ENCODE data around the gene PALS2. TPM values are rescaled to one million over a fixed set of nuclear protein-coding genes. Genes with fewer than 3 reads are reported as not detected.

The PALS2 gene
- total RNA-seq, 1 experiment from 2014 or later, result 44.6 TPM

GRCh38 chr7:24572393-24572996 lies 757 bp upstream of the PALS2 start:
- no peak for TF ChIP-seq POLR2A (IDR thresholded peaks at IDR 0.05; ENCODE audit: borderline replicate concordance, extremely low read depth, insufficient read depth, insufficient read length)
- no peak for TF ChIP-seq ZBTB33 (IDR thresholded peaks at IDR 0.05; ENCODE audit: extremely low read depth, insufficient replicate concordance, low read length)
- TF ChIP-seq FOSL1 (IDR thresholded peaks at IDR 0.05; ENCODE audit: low read depth), result no peak
- no peak for TF ChIP-seq EZH2 (IDR thresholded peaks at IDR 0.05)
- TF ChIP-seq SIN3A (IDR thresholded peaks at IDR 0.05; ENCODE audit: low read depth), result no peak
- no peak for TF ChIP-seq CEBPB (IDR thresholded peaks at IDR 0.05; ENCODE audit: low read depth)
- no peak for TF ChIP-seq POLR2AphosphoS5 (IDR thresholded peaks at IDR 0.05; ENCODE audit: low read depth, low read length)
- no peak for TF ChIP-seq EGR1 (IDR thresholded peaks at IDR 0.05; ENCODE audit: low read depth)
- no peak for TF ChIP-seq EZH2phosphoT487 (IDR thresholded peaks at IDR 0.05; ENCODE audit: borderline replicate concordance)
- TF ChIP-seq REST (IDR thresholded peaks at IDR 0.05; ENCODE audit: low read depth), result no peak
- TF ChIP-seq SRF (IDR thresholded peaks at IDR 0.05; ENCODE audit: low read depth), result no peak
- TF ChIP-seq CTCF (IDR thresholded peaks at IDR 0.05 in 2 of 3, conservative IDR thresholded peaks at IDR 0.05 in 1 of 3; ENCODE audit: borderline replicate concordance in 1 of 3, insufficient read depth in 1 of 3, low read depth in 2 of 3, low read length in 2 of 3), result no peak
- TF ChIP-seq JUND (IDR thresholded peaks at IDR 0.05), result no peak
- no peak for TF ChIP-seq TCF7L2 (IDR thresholded peaks at IDR 0.05; ENCODE audit: borderline replicate concordance, extremely low read depth, insufficient read depth, insufficient read length)
- TF ChIP-seq RAD21 (IDR thresholded peaks at IDR 0.05; ENCODE audit: low read depth), result no peak
- intact Hi-C loops (cut with micrococcal nuclease), result no loop called here
- H4K20me1 ChIP-seq (ENCODE audit: insufficient read depth), result peaks cover 14% of the 10 kb centered on the region; the same call in 1 of the 2 replicates

More at GRCh38 chr7:24572393-24572996, 757 bp upstream of the PALS2 start:
- Histone ChIP-seq H3K4me2 (ENCODE audit: low read length) (peak overlapping the region; percentile 94), H3K9me2 (ENCODE audit: insufficient read depth) (no peaks in the 10 kb centered on the region), H3K4me1 (ENCODE audit: control insufficient read depth in 1 of 2, insufficient read depth in 2 of 2, low read length in 2 of 2) (peaks cover 8 to 24% of the 10 kb centered on the region in 2 experiments; a peak in 3 of 4 replicates), H3K27ac (ENCODE audit: low read depth, low read length) (peak overlapping the region; percentile 36; the same call in 1 of the 2 replicates), H3K27me3 (ENCODE audit: insufficient read depth, low read length) (peaks cover 20% of the 10 kb centered on the region), H3K79me2 (ENCODE audit: insufficient read depth, low read length) (peaks cover 37% of the 10 kb centered on the region), H3K4me3 (replicated peaks in 1 of 2; ENCODE audit: low read depth in 1 of 2, low read length in 2 of 2) (peak overlapping the region; percentile 57 to 72), H3K9me3 (ENCODE audit: control insufficient read depth in 1 of 2, insufficient read depth in 1 of 2, low read depth in 1 of 2, low read length in 2 of 2) (no peaks in the 10 kb centered on the region), H3K36me3 (ENCODE audit: control insufficient read depth in 1 of 2, insufficient read depth in 2 of 2, low read length in 2 of 2) (no peaks in the 10 kb centered on the region), H3K9ac (ENCODE audit: low read length) (peak overlapping the region; percentile 68), H2AFZ (ENCODE audit: low read depth, low read length, poor library complexity, severe bottlenecking) (peak overlapping the region; percentile 89)
- ATAC-seq, result peak; percentile 25
- RAD21 ChIA-PET (ENCODE audit: low non-redundant PET in 1 of 2, low total read pairs in 2 of 2, uncharacterized antibody in 2 of 2, unreplicated experiment in 2 of 2), result no interaction called here
- no TSS peak for BruUV-seq (replicated peaks)
- CTCF ChIA-PET, result interaction anchor here (1.0 kb wide), 1 partner anchor 92 kb away, joined by 3 read pairs; no protein-coding TSS in a partner anchor
- DNase-seq (ENCODE audit: low read depth, low spot score), result no peak
- POLR2A ChIA-PET, result no interaction called here
